Esophagus squamous epithelium (tissue), 4 donors: ENCODE results near the gene SMAD3.

ENCODE experiments used
- POLR2A ChIP-seq, 4 donors: fragments of 450-650 bp; IDR thresholded peaks; one replicate each; pipeline ENCODE4 v1.6.1; 2017; ENCODE audit warnings: antibody characterized with exemption in 4 of 4, mild to moderate bottlenecking in 4 of 4, moderate library complexity in 3 of 4
- TF ChIP-seq, protein P1 (sequence below), 6 experiments: fragments of 450-650 bp in 4 of 6; fragments of 200-600 bp in 2 of 6; sonication (generic) in 2 of 6; IDR thresholded peaks; one replicate each; pipeline ENCODE4 v1.5.1; 2016 to 2019; ENCODE audit warnings: antibody characterized with exemption in 6 of 6, mild to moderate bottlenecking in 4 of 6, moderate library complexity in 4 of 6

- TF ChIP-seq, protein P1, sequence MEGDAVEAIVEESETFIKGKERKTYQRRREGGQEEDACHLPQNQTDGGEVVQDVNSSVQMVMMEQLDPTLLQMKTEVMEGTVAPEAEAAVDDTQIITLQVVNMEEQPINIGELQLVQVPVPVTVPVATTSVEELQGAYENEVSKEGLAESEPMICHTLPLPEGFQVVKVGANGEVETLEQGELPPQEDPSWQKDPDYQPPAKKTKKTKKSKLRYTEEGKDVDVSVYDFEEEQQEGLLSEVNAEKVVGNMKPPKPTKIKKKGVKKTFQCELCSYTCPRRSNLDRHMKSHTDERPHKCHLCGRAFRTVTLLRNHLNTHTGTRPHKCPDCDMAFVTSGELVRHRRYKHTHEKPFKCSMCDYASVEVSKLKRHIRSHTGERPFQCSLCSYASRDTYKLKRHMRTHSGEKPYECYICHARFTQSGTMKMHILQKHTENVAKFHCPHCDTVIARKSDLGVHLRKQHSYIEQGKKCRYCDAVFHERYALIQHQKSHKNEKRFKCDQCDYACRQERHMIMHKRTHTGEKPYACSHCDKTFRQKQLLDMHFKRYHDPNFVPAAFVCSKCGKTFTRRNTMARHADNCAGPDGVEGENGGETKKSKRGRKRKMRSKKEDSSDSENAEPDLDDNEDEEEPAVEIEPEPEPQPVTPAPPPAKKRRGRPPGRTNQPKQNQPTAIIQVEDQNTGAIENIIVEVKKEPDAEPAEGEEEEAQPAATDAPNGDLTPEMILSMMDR (IDR thresholded peaks at IDR 0.05), result no peak
- no peak for TF ChIP-seq POLR2A (IDR thresholded peaks at IDR 0.05)
Measured at GRCh38 chr15:67035886-67036285, 29.5 kb upstream of the SMAD3 start.
